Loucy (cell line): Measurements from ENCODE around the gene PPFIBP1.

Source experiments
- EZH2phosphoT487 ChIP-seq: fragments of 200-600 bp; IDR thresholded peaks from 2 replicates; pipeline ENCODE4 v1.6.1; 2018; ENCODE audit warnings: antibody characterized with exemption, mild to moderate bottlenecking, moderate library complexity, borderline replicate concordance
- TF ChIP-seq, protein P1 (sequence below): fragments of 200-600 bp; sonication (generic); conservative IDR thresholded peaks from 2 replicates; pipeline ENCODE4 v1.5.1; 2014; ENCODE audit warnings: mild to moderate bottlenecking, antibody characterized with exemption, low read length

DNA sequence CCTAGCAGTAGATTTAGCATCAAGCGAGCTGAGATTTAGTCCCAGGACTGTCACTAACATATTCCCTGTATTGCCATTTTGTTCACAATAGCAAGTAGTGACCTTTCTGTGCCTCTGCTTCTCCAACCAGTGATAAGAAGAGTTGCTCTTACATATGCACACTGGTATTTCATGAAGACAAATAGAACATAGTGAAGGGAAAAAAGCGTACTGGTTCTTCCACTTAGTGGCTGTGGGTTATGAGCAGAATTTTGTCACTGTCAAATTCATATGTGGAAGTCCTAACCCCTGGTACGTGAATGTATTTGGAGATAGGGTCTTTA is 12.3 kb upstream of the PPFIBP1 start:
- TF ChIP-seq, protein P1, sequence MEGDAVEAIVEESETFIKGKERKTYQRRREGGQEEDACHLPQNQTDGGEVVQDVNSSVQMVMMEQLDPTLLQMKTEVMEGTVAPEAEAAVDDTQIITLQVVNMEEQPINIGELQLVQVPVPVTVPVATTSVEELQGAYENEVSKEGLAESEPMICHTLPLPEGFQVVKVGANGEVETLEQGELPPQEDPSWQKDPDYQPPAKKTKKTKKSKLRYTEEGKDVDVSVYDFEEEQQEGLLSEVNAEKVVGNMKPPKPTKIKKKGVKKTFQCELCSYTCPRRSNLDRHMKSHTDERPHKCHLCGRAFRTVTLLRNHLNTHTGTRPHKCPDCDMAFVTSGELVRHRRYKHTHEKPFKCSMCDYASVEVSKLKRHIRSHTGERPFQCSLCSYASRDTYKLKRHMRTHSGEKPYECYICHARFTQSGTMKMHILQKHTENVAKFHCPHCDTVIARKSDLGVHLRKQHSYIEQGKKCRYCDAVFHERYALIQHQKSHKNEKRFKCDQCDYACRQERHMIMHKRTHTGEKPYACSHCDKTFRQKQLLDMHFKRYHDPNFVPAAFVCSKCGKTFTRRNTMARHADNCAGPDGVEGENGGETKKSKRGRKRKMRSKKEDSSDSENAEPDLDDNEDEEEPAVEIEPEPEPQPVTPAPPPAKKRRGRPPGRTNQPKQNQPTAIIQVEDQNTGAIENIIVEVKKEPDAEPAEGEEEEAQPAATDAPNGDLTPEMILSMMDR = no peak
- TF ChIP-seq EZH2phosphoT487 = no peak
